Measurements from ENCODE around the gene NUP160. TPM values are rescaled to one million over a fixed set of nuclear protein-coding genes. Genes with fewer than 3 reads are reported as not detected.
"Not testable (repeated sequence)": the region's sequence is repeated elsewhere in the genome, so short reads cannot be mapped to it uniquely, and the experiment has no call there.

The NUP160 gene
- total RNA-seq, 2 donors from 2014 or later: 82.1 to 87.6 TPM

DNA sequence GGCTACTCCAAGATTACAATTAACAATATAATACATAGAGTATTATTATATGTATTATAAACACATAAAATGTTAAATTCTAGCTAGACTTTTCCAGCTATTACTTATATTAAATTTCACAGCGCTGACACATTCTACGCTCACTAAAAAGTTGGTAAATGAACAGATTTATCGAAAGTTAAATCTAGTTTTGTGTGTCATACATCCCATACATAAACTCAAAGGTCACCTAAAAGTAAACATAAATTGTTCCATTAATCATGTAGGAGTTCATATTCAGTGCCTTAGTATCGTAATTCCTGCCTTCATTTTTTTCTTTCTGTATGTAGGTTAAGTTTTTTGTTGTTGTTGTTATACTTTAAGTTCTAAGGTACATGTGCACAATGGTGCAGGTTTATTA lies 91.9 kb downstream of the NUP160 start:
- peaks cover 92% of the 10 kb centered on the region for H3K36me3 ChIP-seq (ENCODE audit: control insufficient read depth, insufficient read depth, low read length)
- H3K36me3 Mint-ChIP-seq (ENCODE audit: low read depth): peaks cover 86% of the 10 kb centered on the region
- 93 to 100% methylated on average over 1 to 4 of the region's 4 CpGs for WGBS, 2 experiments (ENCODE audit: insufficient coverage in 1 of 2, insufficient read length in 1 of 2)

GRCh38 chr11:47750725-47751124 lies 97.4 kb downstream of the NUP160 start:
- Histone ChIP-seq H3K9ac (ENCODE audit: extremely low read depth, low read length, poor library complexity, severe bottlenecking) (no peak overlapping the region), H3K4me1 (ENCODE audit: control insufficient read depth, insufficient read depth, low read length) (no peaks in the 10 kb centered on the region), H3K36me3 (ENCODE audit: control insufficient read depth, insufficient read depth, low read length) (peaks cover 93% of the 10 kb centered on the region), H3K27me3 (ENCODE audit: control insufficient read depth, insufficient read depth, low read length, poor library complexity, severe bottlenecking) (no peaks in the 10 kb centered on the region), H3K27ac (ENCODE audit: low read depth, low read length) (no peak overlapping the region), H3K9me3 (ENCODE audit: control insufficient read depth, low read length) (peaks cover 8% of the 10 kb centered on the region), H3K4me3 (ENCODE audit: low read length) (no peak overlapping the region)
- peaks cover 4% of the 10 kb centered on the region for H3K9me3 Mint-ChIP-seq
- H3K27me3 Mint-ChIP-seq (ENCODE audit: insufficient read depth): no peaks in the 10 kb centered on the region
- H3K4me3 Mint-ChIP-seq: no peak overlapping the region
- peaks cover 76% of the 10 kb centered on the region for H3K36me3 Mint-ChIP-seq (ENCODE audit: low read depth)
- DNase-seq: no peak
- no peaks in the 10 kb centered on the region for H3K4me1 Mint-ChIP-seq
- TF ChIP-seq CTCF (conservative IDR thresholded peaks at IDR 0.05): no peak
- 95 to 96% methylated on average over 4 of the region's 5 CpGs for WGBS, 2 experiments (ENCODE audit: insufficient coverage in 1 of 2, insufficient read length in 1 of 2)
- no peak overlapping the region for H3K27ac Mint-ChIP-seq

More for the DNA sequence above, 91.9 kb downstream of the NUP160 start:
- no peaks in the 10 kb centered on the region for H3K4me1 ChIP-seq (ENCODE audit: control insufficient read depth, insufficient read depth, low read length)
- no peak for TF ChIP-seq CTCF (conservative IDR thresholded peaks at IDR 0.05)
- Mint-ChIP-seq H3K4me1 (no peaks in the 10 kb centered on the region), H3K4me3 (no peak overlapping the region), H3K27me3 (ENCODE audit: insufficient read depth) (no peaks in the 10 kb centered on the region), H3K27ac (no peak overlapping the region), H3K9me3 (peaks cover 3% of the 10 kb centered on the region)
- H3K9me3 ChIP-seq (ENCODE audit: control insufficient read depth, low read length): peaks cover 7% of the 10 kb centered on the region
- H3K27me3 ChIP-seq (ENCODE audit: control insufficient read depth, insufficient read depth, low read length, poor library complexity, severe bottlenecking): no peaks in the 10 kb centered on the region
- H3K27ac ChIP-seq (ENCODE audit: low read depth, low read length): no peak overlapping the region
- H3K9ac ChIP-seq (ENCODE audit: extremely low read depth, low read length, poor library complexity, severe bottlenecking): no peak overlapping the region
- DNase-seq: no peak
- no peak overlapping the region for H3K4me3 ChIP-seq (ENCODE audit: low read length)

GRCh38 chr11:47742494-47742893 lies 105.7 kb downstream of the NUP160 start:
- DNase-seq; H3K27ac Mint-ChIP-seq; H3K9ac ChIP-seq (ENCODE audit: extremely low read depth, low read length, poor library complexity, severe bottlenecking); H3K4me3 ChIP-seq (ENCODE audit: low read length); H3K27me3 Mint-ChIP-seq (ENCODE audit: insufficient read depth); H3K27ac ChIP-seq (ENCODE audit: low read depth, low read length); H3K9me3 Mint-ChIP-seq; H3K4me1 ChIP-seq (ENCODE audit: control insufficient read depth, insufficient read depth, low read length); H3K27me3 ChIP-seq (ENCODE audit: control insufficient read depth, insufficient read depth, low read length, poor library complexity, severe bottlenecking); H3K4me1 Mint-ChIP-seq; H3K4me3 Mint-ChIP-seq: not testable (repeated sequence)
- peaks cover 87% of the 10 kb centered on the region for H3K36me3 Mint-ChIP-seq (ENCODE audit: low read depth)
- 96 to 99% methylated on average over 5 to 7 of the region's 7 CpGs for WGBS, 2 experiments (ENCODE audit: insufficient coverage in 1 of 2, insufficient read length in 1 of 2)
- peaks cover 97% of the 10 kb centered on the region for H3K36me3 ChIP-seq (ENCODE audit: control insufficient read depth, insufficient read depth, low read length)
- peaks cover 14% of the 10 kb centered on the region for H3K9me3 ChIP-seq (ENCODE audit: control insufficient read depth, low read length)

- H3K4me3 ChIP-seq (ENCODE audit: low read length); H3K27ac Mint-ChIP-seq; H3K4me1 Mint-ChIP-seq; H3K27ac ChIP-seq (ENCODE audit: low read depth, low read length); H3K4me1 ChIP-seq (ENCODE audit: control insufficient read depth, insufficient read depth, low read length); H3K9me3 Mint-ChIP-seq; DNase-seq; H3K4me3 Mint-ChIP-seq; H3K9ac ChIP-seq (ENCODE audit: extremely low read depth, low read length, poor library complexity, severe bottlenecking); H3K27me3 Mint-ChIP-seq (ENCODE audit: insufficient read depth); H3K9me3 ChIP-seq (ENCODE audit: control insufficient read depth, low read length); H3K27me3 ChIP-seq (ENCODE audit: control insufficient read depth, insufficient read depth, low read length, poor library complexity, severe bottlenecking): not testable (repeated sequence)
- H3K36me3 ChIP-seq (ENCODE audit: control insufficient read depth, insufficient read depth, low read length): peaks cover 95% of the 10 kb centered on the region
- peaks cover 81% of the 10 kb centered on the region for H3K36me3 Mint-ChIP-seq (ENCODE audit: low read depth)
- 73 to 81% methylated on average over 6 to 7 of the region's 7 CpGs for WGBS, 2 experiments (ENCODE audit: insufficient coverage in 1 of 2, insufficient read length in 1 of 2)
These were observed 110.3 kb downstream of the NUP160 start for GRCh38 chr11:47737817-47738216.

Data from endodermal cell (in vitro differentiated cells).